ENCODE measurements around the gene VN1R4. TPM values are rescaled to one million over a fixed set of nuclear protein-coding genes. Genes with fewer than 3 reads are reported as not detected.

Gene VN1R4
- total and polyA plus RNA-seq, 2 donors (not counting 3 experiments of a cell fraction or from before 2014, with no cell fraction given): not detected

- Histone ChIP-seq H2AFZ (ENCODE audit: low read depth, low read length) (no peak overlapping the region), H3K36me3 (ENCODE audit: control insufficient read depth in 2 of 2, extremely low read depth in 1 of 2, insufficient read depth in 2 of 2, low read length in 2 of 2) (no peaks in the 10 kb centered on the region), H3K9me3 (replicated peaks; ENCODE audit: control insufficient read depth, insufficient read depth, low read length) (no peaks in the 10 kb centered on the region), H3K4me1 (ENCODE audit: control insufficient read depth, extremely low read depth, insufficient read depth, low read length) (no peaks in the 10 kb centered on the region), H3K27me3 (ENCODE audit: control insufficient read depth in 2 of 2, insufficient read depth in 2 of 2, low read length in 2 of 2) (no peaks in the 10 kb centered on the region), H3K79me2 (ENCODE audit: control insufficient read depth, insufficient read depth, low read length) (no peaks in the 10 kb centered on the region), H3K27ac (ENCODE audit: insufficient read depth, low read depth, low read length) (no peak overlapping the region), H3K4me3 (replicated peaks in 1 of 3; ENCODE audit: insufficient read depth in 1 of 3, low read depth in 1 of 3, low read length in 3 of 3) (no peak overlapping the region), H3K4me2 (ENCODE audit: insufficient read depth, low read length) (no peak overlapping the region), H3K9me1 (replicated peaks; ENCODE audit: control insufficient read depth, extremely low read depth, insufficient read depth, low read length) (no peaks in the 10 kb centered on the region), H3K9ac (replicated peaks; ENCODE audit: extremely low read depth, insufficient read depth, low read length) (no peak overlapping the region), H4K20me1 (replicated peaks; ENCODE audit: control insufficient read depth, extremely low read depth, insufficient read depth, low read length) (no peaks in the 10 kb centered on the region)
- no TSS peak for BruUV-seq (replicated peaks)
- dilution Hi-C loops (cut with MboI; ENCODE audit: extremely low pct_ligation_motif_present, low sequenced_read_pairs): no loop called here
- CTCF ChIA-PET: no interaction called here
- TF ChIP-seq EZH2 (IDR thresholded peaks at IDR 0.05; ENCODE audit: borderline replicate concordance, low read depth, low read length, severe bottlenecking): no peak
- TF ChIP-seq POLR2A (IDR thresholded peaks at IDR 0.05; ENCODE audit: low read depth, low read length): no peak
- no peak for TF ChIP-seq CTCF (IDR thresholded peaks at IDR 0.05; ENCODE audit: extremely low read depth in 1 of 2, insufficient read depth in 1 of 2, low read depth in 1 of 2, low read length in 2 of 2)
- no peak for TF ChIP-seq MAX (IDR thresholded peaks at IDR 0.05; ENCODE audit: insufficient read depth, insufficient read length)
- no peak for TF ChIP-seq MYC (IDR thresholded peaks at IDR 0.05; ENCODE audit: low read depth, low read length)
- TF ChIP-seq JUN (IDR thresholded peaks at IDR 0.05; ENCODE audit: borderline replicate concordance, insufficient read depth, insufficient read length, low read depth): no peak
- TF ChIP-seq FOS (IDR thresholded peaks at IDR 0.05; ENCODE audit: borderline replicate concordance, insufficient read depth, low read length): no peak
- POLR2A ChIA-PET: no interaction called here
- no peak for DNase-seq (ENCODE audit: low read depth, low spot score)
- intact Hi-C loops (cut with micrococcal nuclease): no loop called here
- FAIRE-seq: no peak
Measured at GRCh38 chr19:53311044-53311443, 43.5 kb upstream of the VN1R4 start.
